Activated T-cell treated with anti-CD3 and anti-CD28 coated beads, Interleukin-2, amount 50 U/mL, for 24 hours (primary cell): ENCODE measurements around the gene TUBA8.
"Not testable (repeated sequence)": the region's sequence is repeated elsewhere in the genome, so short reads cannot be mapped to it uniquely, and the experiment has no call there.

Source experiments
- DNase-seq: peaks from one replicate; pipeline ENCODE4 v3.0.0-alpha.2; 2020
- H3K27ac Mint-ChIP-seq: 2 replicates; pipeline ENCODE4 v1.8.0; 2020; ENCODE audit warnings: mild to moderate bottlenecking, mixed read lengths
- H3K27me3 Mint-ChIP-seq: 2 replicates; pipeline ENCODE4 v1.8.0; 2020; ENCODE audit warnings: mixed read lengths
- H3K36me3 Mint-ChIP-seq: 2 replicates; pipeline ENCODE4 v1.8.0; 2020; ENCODE audit warnings: low read depth, mixed read lengths
- H3K4me1 Mint-ChIP-seq: 2 replicates; pipeline ENCODE4 v1.8.0; 2020; ENCODE audit warnings: low read depth, mixed read lengths
- H3K4me3 Mint-ChIP-seq: 2 replicates; pipeline ENCODE4 v1.8.0; 2020; ENCODE audit warnings: mild to moderate bottlenecking, moderate library complexity, mixed read lengths
- H3K9me3 Mint-ChIP-seq: 2 replicates; pipeline ENCODE4 v1.8.0; 2020; ENCODE audit warnings: mixed read lengths

The TUBA8 gene

DNA sequence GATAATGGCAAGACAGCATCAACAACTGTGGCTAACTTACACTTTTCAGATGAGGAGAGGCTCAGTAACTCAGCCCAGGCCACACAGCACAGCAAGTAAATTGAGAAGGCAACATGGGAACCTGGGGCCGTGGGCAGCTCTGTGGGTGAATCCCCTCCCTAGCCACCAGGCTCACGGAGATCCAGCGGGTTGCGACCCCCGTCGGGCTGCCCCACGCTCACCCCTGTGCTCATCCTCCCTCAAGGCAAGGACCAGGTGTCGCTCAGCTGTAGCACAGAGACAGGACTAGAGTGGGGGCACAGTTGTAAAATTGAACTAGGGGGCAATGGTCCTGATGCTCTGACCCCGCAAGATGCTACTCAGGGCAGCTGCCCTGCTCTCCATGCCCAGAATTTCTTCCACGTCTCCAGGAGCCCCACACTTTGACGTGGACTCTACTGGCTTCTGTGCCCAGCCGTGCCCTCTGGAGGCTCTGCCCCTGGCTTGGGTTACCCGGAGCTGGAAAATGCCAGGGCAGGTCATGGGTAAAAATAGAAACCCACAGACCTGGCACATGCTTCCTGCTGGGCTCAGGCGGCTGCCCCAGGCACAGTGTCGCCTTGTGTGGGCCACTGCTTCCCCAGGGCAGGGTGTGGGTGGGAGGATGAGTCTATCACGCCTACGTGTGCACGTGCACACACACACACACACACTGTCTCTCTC is 9.0 kb downstream of the TUBA8 start:
- peaks cover 11% of the 10 kb centered on the region for H3K4me1 Mint-ChIP-seq
- DNase-seq: no peak
- H3K9me3 Mint-ChIP-seq: no peaks in the 10 kb centered on the region
- no peaks in the 10 kb centered on the region for H3K36me3 Mint-ChIP-seq
- H3K4me3 Mint-ChIP-seq: no peak overlapping the region
- H3K27me3 Mint-ChIP-seq: peaks cover under 1% of the 10 kb centered on the region
- no peak overlapping the region for H3K27ac Mint-ChIP-seq

- no peak overlapping the region for H3K4me3 Mint-ChIP-seq
- no peaks in the 10 kb centered on the region for H3K9me3 Mint-ChIP-seq
- H3K4me1 Mint-ChIP-seq: peaks cover 11% of the 10 kb centered on the region
- no peak for DNase-seq
- H3K27ac Mint-ChIP-seq: no peak overlapping the region
- H3K36me3 Mint-ChIP-seq: peaks cover 1% of the 10 kb centered on the region
- no peaks in the 10 kb centered on the region for H3K27me3 Mint-ChIP-seq
These were observed 10.2 kb downstream of the TUBA8 start for GRCh38 chr22:18120857-18121256.

- no peak overlapping the region for H3K27ac Mint-ChIP-seq
- H3K27me3 Mint-ChIP-seq: no peaks in the 10 kb centered on the region
- peaks cover 5% of the 10 kb centered on the region for H3K36me3 Mint-ChIP-seq
- H3K9me3 Mint-ChIP-seq: no peaks in the 10 kb centered on the region
- H3K4me1 Mint-ChIP-seq: peaks cover 11% of the 10 kb centered on the region
- no peak overlapping the region for H3K4me3 Mint-ChIP-seq
- peak; percentile 21 for DNase-seq
These were observed 10.9 kb downstream of the TUBA8 start for GRCh38 chr22:18121506-18121905.

DNA sequence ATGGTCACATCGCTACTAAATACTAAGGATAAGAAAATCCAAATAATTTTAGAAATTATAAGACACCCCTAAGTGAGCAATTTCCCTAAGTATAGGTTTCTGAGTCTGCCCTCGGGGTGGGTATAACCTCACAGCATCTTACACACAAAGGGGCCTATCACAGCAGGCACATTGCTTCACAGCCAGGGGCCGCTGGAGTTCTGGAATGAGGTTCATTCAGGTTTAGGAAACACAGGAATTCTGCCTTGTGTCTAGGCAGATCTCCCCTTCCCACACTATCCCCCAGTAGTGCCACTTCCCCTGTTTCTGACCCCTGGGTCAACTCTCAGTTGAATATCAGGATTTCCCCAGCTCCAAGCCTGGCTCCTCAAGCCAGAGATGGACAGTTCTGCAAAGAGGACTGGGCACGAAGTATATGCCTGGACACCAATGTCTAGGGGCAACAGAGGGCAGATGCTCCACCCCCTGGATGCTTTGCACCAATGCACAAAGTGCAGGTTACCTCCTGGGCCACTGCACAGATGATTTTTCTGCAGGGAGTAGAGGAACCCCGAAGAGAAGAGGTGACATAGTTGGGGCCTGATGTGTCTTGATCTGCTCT is 11.4 kb downstream of the TUBA8 start:
- no peaks in the 10 kb centered on the region for H3K9me3 Mint-ChIP-seq

DNA sequence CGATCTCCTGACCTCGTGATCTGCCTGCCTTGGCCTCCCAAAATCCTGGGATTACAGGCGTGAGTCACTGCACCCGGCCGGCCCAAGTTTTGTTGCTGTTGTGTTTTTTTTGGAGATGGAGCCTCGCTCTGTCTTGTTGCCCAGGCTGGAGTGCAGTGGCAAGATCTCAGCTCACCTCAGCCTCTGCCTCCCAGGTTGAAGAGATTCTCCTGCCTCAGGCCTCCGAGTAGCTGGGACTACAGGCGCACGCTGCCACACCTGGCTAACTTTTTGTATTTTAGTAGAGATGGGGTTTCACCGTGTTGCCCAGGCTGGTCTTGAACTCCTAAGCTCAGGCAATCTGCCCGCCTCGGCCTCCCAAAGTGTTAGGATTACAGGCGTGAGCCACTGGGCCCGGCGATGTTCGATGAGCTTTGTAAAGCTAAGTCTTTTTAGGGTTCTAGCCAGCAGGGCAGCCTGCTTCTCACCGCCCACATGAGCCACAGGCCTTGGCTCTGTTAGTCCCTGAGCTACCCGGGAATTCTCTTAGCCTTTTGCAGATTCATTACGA is 12.9 kb downstream of the TUBA8 start:
- H3K9me3 Mint-ChIP-seq, H3K27ac Mint-ChIP-seq, H3K27me3 Mint-ChIP-seq, H3K4me3 Mint-ChIP-seq, DNase-seq: not testable (repeated sequence)
- H3K4me1 Mint-ChIP-seq: peaks cover 11% of the 10 kb centered on the region
- H3K36me3 Mint-ChIP-seq: peaks cover 13% of the 10 kb centered on the region

More for the DNA sequence above, 11.4 kb downstream of the TUBA8 start:
- Mint-ChIP-seq H3K27ac (no peak overlapping the region), H3K4me1 (peaks cover 11% of the 10 kb centered on the region), H3K36me3 (peaks cover 10% of the 10 kb centered on the region), H3K4me3 (no peak overlapping the region), H3K27me3 (no peaks in the 10 kb centered on the region)
- DNase-seq: no peak

GRCh38 chr22:18126606-18127005 is 16.0 kb downstream of the TUBA8 start:
- no peaks in the 10 kb centered on the region for H3K9me3 Mint-ChIP-seq
- peaks cover 23% of the 10 kb centered on the region for H3K36me3 Mint-ChIP-seq
- no peaks in the 10 kb centered on the region for H3K4me1 Mint-ChIP-seq

GRCh38 chr22:18130018-18130417 is 19.4 kb downstream of the TUBA8 start:
- no peaks in the 10 kb centered on the region for H3K27me3 Mint-ChIP-seq
- H3K4me3 Mint-ChIP-seq: no peak overlapping the region
- peaks cover 27% of the 10 kb centered on the region for H3K36me3 Mint-ChIP-seq
- H3K4me1 Mint-ChIP-seq: no peaks in the 10 kb centered on the region
- no peak overlapping the region for H3K27ac Mint-ChIP-seq
- no peaks in the 10 kb centered on the region for H3K9me3 Mint-ChIP-seq
- no peak for DNase-seq

More at GRCh38 chr22:18126606-18127005, 16.0 kb downstream of the TUBA8 start:
- no peak overlapping the region for H3K27ac Mint-ChIP-seq
- H3K4me3 Mint-ChIP-seq: no peak overlapping the region
- no peak for DNase-seq
- H3K27me3 Mint-ChIP-seq: no peaks in the 10 kb centered on the region

- Mint-ChIP-seq H3K27me3 (no peaks in the 10 kb centered on the region), H3K27ac (no peak overlapping the region), H3K9me3 (no peaks in the 10 kb centered on the region), H3K4me3 (no peak overlapping the region), H3K4me1 (no peaks in the 10 kb centered on the region), H3K36me3 (peaks cover 25% of the 10 kb centered on the region)
- DNase-seq: no peak
These were observed 20.3 kb downstream of the TUBA8 start for GRCh38 chr22:18130699-18131429.

- DNase-seq: no peak
- Mint-ChIP-seq H3K9me3 (no peaks in the 10 kb centered on the region), H3K4me1 (no peaks in the 10 kb centered on the region), H3K27ac (no peak overlapping the region), H3K27me3 (no peaks in the 10 kb centered on the region), H3K36me3 (peaks cover 18% of the 10 kb centered on the region), H3K4me3 (no peak overlapping the region)
These were observed 22.8 kb downstream of the TUBA8 start for GRCh38 chr22:18133452-18133851.

DNA sequence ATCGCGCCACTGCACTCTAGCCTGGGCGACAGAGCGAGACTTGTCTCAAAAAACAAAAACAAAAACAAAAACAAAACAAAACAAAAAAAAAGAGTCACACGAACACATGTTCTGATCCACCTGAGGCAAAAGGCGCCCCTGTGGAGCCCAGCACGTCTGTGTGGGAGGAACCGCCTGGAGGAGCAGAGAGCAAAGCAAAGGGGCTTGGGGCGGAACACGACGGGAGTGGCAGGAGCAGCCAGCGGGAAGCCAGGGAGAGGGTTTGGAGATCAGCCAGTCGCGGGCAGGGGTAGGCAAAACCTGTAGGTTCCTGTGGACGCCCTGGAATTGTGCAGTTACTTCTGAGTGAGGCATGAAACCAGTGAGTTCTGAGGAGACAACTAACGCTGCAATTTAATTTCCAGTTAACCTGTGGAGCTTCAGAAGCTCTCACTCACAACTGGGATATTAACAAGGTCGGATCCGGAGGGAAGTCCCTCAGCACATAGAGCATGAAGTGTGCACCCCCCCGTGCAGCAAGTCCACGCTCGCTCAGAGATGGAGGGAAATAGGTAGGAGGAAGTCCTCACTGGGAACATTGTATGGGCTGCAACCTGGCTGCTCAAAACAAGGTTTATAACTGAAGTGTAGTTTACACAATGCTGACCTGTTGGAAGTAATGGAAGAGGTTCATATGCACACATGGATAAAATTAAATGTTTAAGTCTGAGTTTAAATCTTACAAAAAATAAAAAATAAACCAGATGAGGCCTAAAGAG is 26.1 kb downstream of the TUBA8 start:
- Mint-ChIP-seq H3K4me1 (no peaks in the 10 kb centered on the region), H3K9me3 (peaks cover 2% of the 10 kb centered on the region), H3K4me3 (no peak overlapping the region), H3K27me3 (no peaks in the 10 kb centered on the region), H3K36me3 (peaks cover 12% of the 10 kb centered on the region), H3K27ac (no peak overlapping the region)
- DNase-seq: no peak

DNA sequence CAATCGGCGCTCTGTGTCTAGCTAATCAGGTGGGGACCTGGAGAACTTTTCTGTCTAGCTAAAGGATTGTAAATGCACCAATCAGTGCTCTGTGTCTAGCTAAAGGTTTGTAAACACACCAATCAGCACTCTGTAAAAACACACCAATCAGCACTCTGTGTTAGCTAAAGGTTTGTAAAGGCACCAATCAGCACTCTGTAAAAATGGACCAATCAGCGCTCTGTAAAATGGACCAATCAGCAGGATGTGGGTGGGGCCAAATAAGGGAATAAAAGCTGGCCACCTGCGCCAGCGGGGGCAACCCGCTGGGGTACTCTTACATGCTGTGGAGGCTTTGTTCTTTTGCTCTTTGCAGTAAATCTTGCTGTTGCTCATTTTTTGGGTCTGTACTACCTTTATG is 30.4 kb downstream of the TUBA8 start:
- not testable (repeated sequence) for H3K9me3 Mint-ChIP-seq, H3K36me3 Mint-ChIP-seq, H3K27ac Mint-ChIP-seq, H3K4me3 Mint-ChIP-seq, DNase-seq, H3K27me3 Mint-ChIP-seq, H3K4me1 Mint-ChIP-seq

GRCh38 chr22:18144105-18144504 is 33.5 kb downstream of the TUBA8 start:
- Mint-ChIP-seq H3K4me3 (no peak overlapping the region), H3K27ac (no peak overlapping the region), H3K4me1 (peaks cover 8% of the 10 kb centered on the region), H3K36me3 (peaks cover 6% of the 10 kb centered on the region), H3K27me3 (no peaks in the 10 kb centered on the region), H3K9me3 (peaks cover 2% of the 10 kb centered on the region)
- DNase-seq: no peak

DNA sequence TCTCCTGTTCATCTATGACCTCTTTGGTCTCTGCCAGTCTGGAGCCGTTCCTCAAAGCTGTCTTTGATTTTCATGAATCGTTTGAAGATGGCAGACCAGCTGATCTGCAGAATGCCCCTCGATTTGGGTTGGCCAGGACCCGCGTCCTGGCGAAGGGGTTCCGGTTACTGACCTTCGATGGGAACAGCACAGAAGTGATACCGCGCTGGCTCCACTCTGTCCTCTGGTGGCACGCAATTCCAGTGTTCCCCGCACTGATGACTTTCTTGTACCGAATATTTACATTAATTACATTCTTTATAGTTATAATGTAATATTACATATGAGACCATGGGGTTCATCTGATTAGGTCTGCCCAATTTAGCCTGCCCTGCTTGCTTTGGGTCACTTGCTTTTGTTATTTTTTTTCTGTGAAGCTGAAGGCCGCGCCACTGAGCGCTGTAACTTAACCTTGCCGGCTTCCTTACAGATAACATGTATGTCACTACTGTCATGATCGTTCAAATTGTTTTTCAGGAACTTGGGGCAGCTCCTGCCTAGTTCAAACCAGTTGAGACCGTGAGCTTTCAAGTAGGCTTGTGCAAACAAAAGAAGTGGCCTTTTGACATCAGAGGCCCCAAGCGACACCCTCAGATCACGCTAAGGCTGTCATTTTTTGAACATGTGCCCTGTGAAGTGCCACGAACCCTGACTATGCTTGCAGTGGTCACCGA is 35.2 kb downstream of the TUBA8 start:
- H3K4me3 Mint-ChIP-seq: no peak overlapping the region
- no peaks in the 10 kb centered on the region for H3K27me3 Mint-ChIP-seq
- H3K9me3 Mint-ChIP-seq: peaks cover 2% of the 10 kb centered on the region
- peaks cover 8% of the 10 kb centered on the region for H3K36me3 Mint-ChIP-seq
- DNase-seq: no peak
- no peak overlapping the region for H3K27ac Mint-ChIP-seq
- peaks cover 20% of the 10 kb centered on the region for H3K4me1 Mint-ChIP-seq

DNA sequence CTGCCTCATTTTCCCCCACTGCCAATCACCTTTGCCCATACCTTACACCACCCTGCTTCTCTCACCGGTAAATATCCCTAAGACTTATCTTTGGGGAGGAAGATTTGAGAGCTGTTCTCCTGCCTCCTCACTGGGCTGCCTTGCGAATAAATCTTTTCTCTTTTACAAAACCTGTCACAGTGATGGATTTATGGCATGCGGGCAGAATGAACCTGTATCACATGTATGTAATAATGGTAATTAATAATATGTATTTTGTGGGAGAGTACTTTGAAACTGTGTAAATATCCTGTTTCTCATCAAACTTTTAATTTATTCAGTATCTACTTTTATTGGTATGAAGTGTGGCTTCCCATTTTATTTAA is 35.8 kb downstream of the TUBA8 start:
- Mint-ChIP-seq H3K36me3 (peaks cover 3% of the 10 kb centered on the region), H3K27ac (no peak overlapping the region), H3K4me1 (peaks cover 25% of the 10 kb centered on the region), H3K9me3 (peaks cover under 1% of the 10 kb centered on the region), H3K27me3 (no peaks in the 10 kb centered on the region), H3K4me3 (no peak overlapping the region)
- DNase-seq: no peak
